ENCODE results near the gene ERAP2.
A peak's percentile ranks its signal among the peaks of the same experiment; 100 is the strongest.
"Not testable (repeated sequence)": the region's sequence is repeated elsewhere in the genome, so short reads cannot be mapped to it uniquely, and the experiment has no call there.

Gene ERAP2

DNA sequence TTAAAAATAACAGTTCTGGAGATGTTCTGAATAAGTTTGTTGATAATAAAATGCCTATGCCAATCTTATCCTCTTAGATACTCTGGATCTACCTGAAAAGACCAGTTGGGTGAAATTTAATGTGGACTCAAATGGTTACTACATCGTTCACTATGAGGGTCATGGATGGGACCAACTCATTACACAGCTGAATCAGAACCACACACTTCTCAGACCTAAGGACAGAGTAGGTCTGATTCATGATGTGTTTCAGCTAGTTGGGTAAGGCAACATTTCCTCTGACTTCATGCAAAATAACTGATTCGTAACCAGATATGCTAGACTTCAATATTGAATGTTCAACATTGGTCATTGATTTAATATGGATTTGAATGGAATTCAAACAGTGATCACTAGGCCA lies 27.0 kb downstream of the ERAP2 start:
- DNase-seq = no peak

DNA sequence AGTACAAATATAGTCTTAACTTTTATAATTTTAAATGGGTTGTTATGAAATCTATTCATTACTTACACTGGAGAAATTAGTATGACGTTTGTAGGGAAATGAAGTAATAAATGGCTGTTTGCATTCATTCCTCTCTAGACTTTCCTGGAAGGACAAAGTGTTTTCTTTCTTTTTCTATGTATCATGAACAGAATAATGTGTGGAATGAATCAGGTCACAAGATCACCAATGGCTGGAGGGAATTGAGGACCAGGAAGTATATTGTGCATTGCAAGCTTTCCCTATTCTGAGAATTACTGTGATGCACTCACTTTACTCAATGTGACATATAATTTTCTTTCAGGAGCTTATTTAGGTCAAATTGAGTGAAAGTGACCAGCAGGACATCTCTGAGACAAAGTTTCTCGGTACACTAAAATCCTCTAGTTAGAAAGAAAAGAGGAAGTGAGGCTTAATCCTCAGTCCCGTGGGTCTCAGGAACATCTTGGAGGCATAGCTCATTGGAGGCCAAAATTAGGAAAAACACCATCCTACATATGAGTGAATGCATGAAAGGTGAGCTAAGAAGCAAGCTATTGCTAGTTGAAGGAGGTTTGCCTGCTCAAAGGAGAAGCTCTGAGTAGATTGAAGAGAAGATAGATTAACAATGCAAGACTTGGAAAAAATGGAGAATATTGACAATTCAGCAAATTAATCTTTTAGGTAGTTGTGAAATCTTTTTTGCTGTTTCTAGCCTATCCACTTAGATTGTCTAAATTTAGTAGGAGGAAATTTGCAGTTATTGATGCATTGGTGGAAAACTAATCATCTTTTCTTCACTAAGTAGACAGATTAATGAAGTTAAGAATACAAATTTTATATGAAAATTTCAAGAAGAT lies 28.0 kb downstream of the ERAP2 start:
- DNase-seq = no peak

DNA sequence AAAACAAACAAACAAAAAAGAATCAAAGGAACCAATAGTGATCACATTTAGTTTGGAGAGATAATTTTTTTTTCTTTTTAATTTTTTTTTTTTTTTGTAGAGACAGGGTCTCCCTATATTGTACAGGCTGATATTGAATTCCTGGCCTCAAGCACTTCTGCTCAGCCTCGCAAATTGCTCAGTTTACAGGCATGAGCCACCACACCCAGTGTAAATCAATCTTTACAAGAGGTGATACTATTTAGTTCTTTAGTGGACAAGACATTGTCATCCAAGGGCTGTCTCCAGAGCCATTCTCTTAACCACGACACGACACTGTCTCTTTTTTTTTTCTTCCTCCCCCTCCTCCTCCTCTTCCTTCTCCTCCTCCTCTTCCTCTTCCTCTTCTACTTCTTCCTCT lies 29.6 kb downstream of the ERAP2 start:
- no peak for DNase-seq

DNA sequence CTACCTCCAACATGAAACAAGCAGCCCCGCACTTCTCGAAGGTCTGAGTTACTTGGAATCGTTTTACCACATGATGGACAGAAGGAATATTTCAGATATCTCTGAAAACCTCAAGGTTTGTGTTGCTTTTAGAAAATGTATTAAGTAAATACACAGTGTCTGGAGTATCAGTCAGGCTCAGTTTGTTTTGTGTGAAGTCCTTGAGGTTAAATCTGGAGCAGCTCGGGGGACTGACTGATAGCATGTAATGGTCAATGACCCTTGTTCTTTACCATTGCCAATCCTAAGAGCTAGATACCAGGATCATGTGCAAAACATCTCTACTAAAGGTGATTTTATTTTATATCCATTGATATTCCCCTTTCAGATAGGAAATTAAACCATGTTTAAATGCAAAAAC lies 32.7 kb downstream of the ERAP2 start:
- DNase-seq = no peak

DNA sequence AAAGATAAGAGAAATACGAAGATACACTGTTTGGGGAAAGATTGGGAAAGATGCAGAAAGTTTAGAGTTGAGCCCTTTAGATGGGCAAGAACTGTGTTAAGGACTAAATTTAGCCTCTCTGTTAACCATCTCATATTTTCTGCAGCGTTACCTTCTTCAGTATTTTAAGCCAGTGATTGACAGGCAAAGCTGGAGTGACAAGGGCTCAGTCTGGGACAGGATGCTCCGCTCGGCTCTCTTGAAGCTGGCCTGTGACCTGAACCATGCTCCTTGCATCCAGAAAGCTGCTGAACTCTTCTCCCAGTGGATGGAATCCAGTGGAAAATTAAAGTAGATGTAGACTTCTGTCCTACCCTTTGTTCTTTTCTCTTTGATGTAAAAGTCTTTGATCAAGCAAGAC lies 33.1 kb downstream of the ERAP2 start:
- DNase-seq = no peak

DNA sequence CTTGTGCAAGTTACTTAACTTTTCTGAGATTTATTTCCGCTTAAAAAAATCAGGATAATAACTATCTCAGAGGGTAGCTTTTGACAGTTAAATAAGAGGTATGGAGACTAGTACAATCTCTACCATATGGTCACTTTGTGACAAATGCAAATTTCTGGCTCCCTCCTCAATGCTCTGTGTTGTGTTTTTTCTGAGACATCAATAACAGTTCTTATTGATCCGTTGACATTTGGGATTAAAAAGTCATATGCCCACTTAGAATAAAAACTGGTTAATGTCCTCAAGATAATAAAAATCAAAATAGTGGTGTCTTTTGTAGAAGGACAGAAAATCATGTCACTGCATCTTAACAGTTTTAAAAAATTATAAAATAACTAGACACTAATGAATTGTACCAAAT lies 34.8 kb downstream of the ERAP2 start:
- no peak for DNase-seq

DNA sequence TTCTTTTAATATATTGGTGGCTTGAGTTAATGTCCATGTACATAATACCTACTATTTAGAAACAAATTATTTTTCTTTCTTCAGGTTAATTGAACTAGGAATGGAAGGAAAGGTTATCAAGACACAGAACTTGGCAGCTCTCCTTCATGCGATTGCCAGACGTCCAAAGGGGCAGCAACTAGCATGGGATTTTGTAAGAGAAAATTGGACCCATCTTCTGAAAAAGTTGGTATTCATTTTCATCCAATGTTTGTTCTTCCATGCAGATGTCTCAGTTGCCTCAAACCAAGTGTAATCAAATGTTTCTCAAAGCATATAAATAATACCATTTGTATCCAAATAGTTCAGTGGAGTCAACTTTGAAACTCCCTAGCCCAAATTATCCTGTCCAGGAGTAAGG lies 36.9 kb downstream of the ERAP2 start:
- DNase-seq = no peak

DNA sequence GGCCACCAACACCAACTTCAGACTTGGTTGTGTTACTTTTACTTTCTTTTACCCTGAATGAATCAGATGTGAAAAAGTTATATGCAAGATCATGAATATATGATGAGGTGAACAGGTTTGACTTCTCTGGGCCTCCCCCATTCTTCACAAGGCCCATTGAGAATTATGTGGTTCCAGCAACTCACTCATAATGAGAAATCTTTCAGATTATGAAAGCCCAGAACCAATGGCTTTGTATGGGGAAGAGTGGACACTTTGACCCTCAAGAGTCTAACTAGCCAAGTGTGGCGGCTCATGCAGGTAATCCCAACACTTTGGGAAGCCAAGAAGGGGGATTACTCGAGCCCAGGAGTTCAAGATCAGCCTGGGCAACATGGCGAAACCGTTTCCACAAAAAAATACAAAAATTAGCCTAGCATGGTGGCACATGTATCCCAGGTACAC lies 43.5 kb downstream of the ERAP2 start:
- no peak for DNase-seq

DNA sequence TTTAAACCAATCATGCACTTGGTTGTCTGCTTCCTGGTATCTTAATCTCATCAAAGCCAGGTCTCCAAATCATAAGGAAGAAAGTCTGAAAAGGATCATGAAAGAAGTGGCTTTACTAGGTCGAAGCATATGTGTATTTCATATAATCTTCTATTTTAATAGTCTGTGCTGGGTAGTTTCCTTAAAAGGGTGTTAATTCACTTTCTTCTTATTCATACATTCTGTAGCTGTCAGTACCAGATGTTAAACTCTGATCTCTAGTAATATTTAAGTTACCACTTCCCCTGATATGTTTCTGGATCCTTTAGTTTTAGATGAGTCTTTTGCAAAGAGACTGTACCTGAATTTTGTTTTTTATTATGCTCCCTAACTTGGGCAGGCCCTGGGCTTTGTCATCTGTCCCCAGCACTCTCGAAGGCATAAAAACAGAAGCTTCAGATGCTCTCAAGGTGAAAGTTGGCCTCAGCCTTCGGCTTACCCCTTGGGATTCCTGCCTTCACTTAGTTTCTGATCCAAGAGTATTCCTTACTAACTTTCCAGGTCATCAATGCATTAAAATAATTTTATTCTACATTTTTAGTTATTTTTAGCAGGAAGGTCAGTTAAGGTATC lies 44.5 kb downstream of the ERAP2 start:
- DNase-seq = no peak

DNA sequence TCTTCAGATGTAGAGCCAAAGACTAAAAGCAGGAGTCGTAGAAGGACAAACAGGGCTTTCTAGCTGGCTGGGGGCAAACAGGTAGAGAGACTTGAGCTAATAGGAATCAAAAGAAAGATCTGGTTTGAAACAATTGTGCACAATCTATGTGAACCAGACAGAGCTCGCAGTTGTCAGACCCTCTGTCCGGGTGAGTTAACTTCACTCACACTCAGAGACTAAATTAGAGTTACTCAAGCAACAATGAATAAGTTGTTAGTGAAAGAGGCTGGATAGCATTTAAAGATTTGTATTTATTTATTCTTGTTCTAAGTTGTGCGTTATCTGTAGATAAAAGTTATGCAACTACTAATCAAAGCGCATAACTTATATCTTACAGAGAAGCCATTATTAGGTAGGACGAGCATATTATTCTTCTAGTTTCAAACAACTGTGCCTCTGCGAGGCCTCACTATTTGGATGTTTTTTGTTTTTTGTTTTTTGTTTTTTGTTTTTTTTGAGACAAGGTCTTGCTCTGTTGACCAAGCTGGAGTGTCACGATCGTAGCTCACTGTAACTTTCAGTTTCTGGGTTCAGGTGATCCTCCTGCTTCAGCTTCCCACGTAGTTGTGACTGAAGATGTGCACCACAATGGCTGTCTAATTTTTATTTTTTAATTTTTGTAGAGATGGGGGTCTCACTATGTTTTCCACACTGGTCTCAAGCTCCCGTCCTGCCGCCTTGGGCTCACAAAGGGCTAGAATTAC lies 46.4 kb downstream of the ERAP2 start:
- no peak for DNase-seq

DNA sequence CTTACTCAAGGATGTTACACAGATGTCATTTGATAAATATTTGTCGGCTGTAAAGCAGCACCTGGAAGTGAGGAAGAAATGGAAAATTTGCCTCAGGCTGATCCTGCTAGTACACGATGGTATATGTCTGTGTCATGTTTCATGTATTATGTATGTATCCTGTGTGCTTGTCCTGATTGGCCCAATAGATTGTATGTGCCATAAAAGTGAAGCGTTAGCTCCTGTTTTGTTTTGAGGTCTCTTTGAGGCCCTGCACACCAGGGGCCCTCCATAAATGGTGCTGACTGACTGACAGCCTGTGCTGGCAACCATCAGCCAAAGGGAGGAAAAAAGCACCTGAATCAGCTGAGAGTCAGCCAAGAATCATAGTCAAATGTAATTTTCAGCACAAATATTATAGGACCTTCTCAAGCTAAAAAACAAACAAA lies 47.7 kb downstream of the ERAP2 start:
- DNase-seq = peak; percentile 37

DNA sequence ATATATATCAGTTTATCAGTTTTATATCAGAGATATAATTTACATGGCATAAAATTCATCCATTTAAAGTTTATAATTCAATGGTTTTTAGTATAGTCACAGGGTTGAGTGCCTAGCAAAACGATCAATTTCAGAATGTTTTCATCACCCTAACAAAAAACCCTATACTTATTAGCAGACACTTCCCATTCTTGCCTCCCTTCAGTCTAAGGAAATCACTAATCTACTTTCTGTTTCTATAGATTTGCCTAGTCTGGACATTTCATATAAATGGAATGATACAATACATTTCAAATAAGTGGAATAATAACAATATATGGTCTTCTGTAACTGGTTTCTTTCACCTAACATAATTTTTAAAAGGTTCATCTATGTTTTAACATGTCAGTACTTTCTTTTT lies 50.0 kb downstream of the ERAP2 start:
- DNase-seq = no peak

DNA sequence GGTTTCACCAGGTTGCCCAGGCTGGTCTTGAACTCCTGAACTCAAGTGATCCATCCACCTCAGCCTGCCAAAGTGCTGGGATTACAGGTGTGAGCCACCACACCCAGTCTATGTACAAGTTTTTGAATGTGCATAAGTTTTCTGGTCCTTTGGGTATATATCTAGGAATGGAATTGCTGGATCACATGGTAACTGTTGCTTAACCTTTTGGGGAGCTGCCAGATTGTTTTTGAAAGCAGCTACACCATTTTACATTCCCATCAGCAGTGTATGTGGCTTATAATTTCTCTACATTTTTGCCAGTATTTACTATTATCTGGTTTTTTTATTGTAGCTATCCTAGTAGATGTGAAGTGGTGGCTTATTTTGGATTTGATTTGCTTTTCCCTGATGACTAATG lies 50.7 kb downstream of the ERAP2 start:
- DNase-seq = no peak

DNA sequence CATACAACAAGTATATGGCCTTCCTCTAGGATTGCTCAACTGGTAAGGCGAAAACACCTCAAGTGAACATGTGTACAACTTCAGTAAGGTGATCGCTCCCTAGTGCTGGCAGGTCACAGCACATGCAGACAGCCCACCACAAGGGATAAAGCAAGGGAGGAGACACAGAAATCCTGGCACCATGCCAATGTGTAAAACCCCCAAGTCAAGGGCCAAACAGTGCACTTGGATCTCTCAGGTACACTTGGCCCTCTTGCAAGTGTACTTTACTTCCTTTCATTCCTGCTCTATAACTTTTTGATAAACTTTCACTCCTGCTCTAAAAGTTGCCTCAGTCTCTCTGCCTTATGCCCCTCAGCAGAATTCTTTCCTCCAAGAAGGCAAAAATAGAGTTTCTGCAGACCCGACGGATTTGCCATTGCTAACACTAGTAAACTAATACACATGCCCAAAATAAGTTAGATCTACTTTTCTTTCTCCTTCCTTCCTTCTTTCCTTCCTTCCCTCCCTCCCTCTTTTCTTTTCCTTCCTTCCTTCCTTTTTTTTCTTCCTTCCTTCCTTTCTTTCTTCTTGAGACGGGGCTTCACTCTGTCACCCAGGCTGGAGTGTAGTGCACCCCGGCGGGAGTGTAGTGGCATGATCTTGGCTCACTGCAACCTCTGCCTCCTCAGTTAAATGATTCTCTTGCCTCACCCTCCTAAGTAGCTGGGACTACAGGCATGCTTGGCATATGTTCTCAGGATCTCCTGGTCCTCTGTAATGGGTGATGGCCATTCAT lies 52.8 kb downstream of the ERAP2 start:
- no peak for DNase-seq

DNA sequence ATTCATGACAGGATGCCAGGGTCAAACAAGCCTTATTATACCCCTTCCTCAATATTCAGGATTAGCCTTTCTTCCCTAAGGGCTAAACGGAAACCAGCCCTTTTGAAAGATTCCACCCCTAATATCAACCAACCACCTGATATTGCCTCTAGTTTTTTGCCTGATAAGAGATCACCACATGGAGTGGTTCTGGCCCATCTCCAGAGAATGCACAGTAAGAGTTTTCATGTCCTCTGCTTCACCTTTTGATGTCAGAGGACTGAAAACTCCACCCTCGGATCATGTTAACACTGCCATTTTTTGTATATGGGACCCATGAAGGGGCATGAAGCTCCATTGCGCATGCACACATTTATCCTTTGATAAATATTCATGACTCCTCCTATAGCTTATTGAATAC lies 53.8 kb downstream of the ERAP2 start:
- no peak for DNase-seq

DNA sequence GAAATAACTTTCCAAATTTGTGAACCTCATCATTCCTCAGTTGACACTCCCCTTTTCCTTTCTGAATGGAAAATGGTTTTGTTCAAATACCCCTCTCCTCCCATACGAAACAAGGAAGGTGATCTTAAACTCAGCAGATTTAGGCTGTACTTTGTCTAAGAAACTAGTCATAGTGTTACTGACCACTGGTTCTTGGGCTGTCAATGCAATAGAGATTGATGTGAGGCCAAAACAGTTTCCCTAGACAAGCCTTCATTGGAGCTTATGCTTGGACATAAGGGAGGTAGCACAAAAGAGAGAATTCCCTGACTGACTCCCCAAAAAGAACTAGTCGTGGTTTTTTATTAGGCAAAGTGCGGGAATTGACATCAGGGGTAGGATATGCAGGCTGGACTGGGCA lies 54.3 kb downstream of the ERAP2 start:
- no peak for DNase-seq

DNA sequence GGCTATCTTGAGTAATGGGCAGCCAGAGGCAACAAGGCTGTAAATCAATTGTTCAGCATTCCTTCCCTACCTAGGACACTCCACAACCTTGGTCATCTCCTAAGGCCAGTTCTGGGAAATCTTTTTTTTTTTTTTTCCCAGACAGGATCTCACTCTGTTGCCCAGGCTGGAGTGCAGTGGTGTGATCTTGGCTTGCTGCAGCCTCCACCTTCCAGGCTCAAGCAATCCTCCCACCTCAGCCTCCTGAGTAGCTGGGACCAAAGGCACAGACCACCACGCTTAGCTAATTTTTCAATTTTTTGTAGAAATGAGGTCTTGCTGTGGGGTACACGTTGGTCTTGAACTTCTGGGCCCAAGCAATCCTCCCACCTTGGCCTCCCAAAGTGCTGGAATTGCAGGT lies 54.7 kb downstream of the ERAP2 start:
- DNase-seq = not testable (repeated sequence)

DNA sequence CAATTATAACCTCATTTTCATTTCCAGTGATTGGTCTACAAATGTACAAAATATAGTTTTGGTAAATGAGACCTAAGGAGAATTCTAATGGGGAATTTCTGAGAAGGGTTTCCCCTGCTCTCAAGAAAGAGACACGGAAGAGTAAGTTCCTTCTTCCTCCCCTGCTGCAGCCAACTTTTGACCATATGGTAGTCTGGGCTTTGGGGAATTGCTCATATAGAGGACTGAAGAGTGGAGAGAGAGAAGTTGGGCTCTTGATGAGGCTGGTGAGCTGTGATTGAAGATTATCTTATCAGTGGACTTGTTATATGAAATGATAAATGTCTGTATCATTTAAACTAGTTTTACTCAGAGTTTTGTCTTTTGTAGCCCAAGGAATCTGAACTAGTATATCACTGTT lies 55.3 kb downstream of the ERAP2 start:
- no peak for DNase-seq

DNA sequence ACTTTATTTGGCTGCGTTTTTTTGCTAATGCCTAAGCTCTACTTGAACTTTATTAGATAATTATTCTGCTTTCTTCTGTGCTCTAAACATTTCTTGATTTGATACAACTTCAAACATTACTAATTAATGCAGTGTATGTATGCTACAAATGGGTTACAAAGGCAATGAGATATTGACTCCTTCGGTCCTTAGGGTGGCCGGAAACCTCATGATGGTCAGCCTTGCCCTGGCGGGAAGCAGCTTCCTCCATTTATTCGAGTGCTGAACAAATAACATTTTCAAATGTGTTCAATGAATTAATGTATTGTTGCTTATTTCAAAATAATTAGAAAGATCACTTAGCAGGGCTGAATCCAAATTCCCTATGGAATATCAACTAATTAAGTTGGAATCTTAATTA lies 55.7 kb downstream of the ERAP2 start:
- no peak for DNase-seq

DNA sequence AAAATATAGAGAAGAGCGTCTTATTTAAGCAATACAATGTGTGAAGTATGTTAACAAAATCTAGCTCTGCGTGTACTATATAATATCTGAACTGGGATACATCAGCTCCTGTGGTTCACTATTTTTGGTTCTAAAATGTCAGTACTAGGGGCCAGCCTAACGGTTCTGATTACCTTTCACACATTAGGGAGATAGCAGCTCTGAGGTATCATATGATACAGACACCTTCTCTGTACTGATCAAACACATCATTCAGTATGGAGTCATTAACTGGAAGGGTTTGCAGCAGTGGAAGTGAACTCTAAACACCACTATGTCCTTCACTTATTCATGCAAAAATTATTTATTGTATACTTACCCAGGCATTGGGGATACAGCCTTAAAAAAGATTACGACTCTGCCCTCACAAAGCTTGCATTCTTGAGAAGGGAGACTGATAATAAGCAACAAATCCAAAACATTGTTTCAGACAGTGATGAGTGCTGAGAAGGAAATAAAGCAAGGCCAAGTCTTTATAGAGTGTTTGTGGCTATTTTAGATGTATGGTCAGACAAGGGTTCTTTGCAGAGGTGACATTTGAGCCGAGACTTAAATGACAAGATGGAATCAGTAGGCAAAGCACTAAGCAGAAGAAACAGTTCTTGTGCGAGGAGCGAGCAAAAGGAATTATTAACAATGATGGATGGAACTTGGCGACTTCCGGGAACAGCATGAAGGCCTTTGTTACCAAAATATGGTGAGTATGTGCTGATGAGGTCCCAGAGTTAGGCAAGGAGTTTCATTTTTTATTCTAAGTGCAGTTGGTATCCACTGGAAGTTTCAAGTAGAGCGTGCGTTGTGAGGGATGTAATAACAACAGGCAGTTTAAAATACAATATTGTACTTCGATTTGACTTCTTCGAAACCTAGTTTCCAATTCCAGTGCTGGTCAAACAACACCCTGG lies 57.7 kb downstream of the ERAP2 start:
- peak; percentile 66 for DNase-seq

DNA sequence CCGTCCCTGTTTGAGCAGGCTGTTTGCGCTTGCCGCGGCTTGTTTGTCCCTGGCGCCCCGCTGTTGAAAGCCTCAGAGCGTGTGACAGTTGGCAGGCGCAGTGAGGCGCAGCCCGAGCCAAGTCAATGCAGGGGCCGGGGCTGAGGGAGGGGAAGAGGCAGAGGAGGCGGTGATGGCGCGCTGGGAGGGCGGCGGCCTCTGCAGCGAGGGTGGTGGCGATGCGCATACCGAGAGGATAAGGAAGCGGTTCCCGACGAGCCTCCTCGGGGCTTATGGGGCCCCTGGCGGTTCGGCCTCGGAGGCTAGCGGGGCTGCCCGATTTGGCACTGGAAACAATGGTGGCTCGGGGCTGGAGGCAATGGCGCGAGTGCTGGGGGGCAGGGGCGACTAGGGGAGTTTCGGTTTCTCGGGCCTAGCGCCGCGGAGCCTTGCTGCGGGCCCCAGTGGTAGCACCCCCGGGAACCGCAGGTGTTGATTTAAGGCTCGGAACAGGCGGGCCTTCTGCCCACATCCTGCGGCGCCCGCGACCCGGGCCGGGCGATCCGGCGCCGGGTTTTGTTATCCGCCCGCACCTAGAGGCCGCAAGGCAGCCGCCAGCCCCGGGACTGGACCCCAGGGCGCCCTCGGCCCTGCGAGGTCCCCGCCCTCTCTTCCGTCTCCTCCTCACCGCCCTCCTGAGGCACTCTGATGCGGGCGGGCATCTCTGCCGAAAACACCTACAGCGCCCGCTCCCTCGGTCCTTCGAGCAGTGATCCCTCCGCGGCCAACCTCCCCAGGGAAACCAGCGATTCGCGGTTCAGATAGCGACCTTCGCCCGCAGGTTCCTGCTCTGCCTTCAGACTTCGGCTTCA lies 58.6 kb downstream of the ERAP2 start:
- peak; percentile 99 for DNase-seq
